T-helper 1 cell treated with Interleukin-12 subunit alpha and Interleukin-12 subunit beta and Interleukin-4 antibody, amounts not matched to agents 30 μg/mL and 1 μg/mL, for 36 hours (primary cell): ENCODE measurements around the gene ATP2B1.
"Not testable (repeated sequence)": the region's sequence is repeated elsewhere in the genome, so short reads cannot be mapped to it uniquely, and the experiment has no call there.

Source experiments
- H3K27ac Mint-ChIP-seq: one replicate; pipeline ENCODE4 v1.8.0; 2021; ENCODE audit warnings: mild to moderate bottlenecking, mixed read lengths
- H3K27me3 Mint-ChIP-seq: one replicate; pipeline ENCODE4 v1.8.0; 2021; ENCODE audit warnings: low read depth, mixed read lengths
- H3K36me3 Mint-ChIP-seq: one replicate; pipeline ENCODE4 v1.8.0; 2021; ENCODE audit warnings: low read depth, mixed read lengths
- H3K4me1 Mint-ChIP-seq: one replicate; pipeline ENCODE4 v1.8.0; 2021; ENCODE audit warnings: low read depth, mixed read lengths
- H3K4me3 Mint-ChIP-seq: one replicate; pipeline ENCODE4 v1.8.0; 2021; ENCODE audit warnings: mild to moderate bottlenecking, moderate library complexity, mixed read lengths
- H3K9me3 Mint-ChIP-seq: one replicate; pipeline ENCODE4 v1.8.0; 2021; ENCODE audit warnings: mixed read lengths

Gene ATP2B1

DNA sequence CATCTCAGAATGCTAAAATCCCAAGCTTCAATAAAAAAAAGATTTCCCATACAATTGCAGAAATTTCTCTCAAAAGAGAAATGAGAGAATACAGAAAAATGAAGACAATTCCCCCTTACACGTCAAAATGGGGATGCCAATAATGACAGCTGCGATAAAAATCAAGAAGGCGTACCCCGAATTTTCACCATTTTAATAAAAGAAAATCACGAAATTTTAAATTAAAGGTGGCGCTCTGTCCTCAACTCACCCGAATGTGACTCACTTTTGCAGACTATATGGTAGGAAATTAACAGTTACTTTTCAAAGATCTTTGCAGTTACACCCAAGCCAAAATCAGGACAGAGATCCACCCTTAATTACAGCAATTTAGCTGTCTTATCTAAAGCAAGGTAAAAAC lies 2.1 kb downstream of the ATP2B1 start:
- H3K27me3 Mint-ChIP-seq: peaks cover 49% of the 10 kb centered on the region
- no peaks in the 10 kb centered on the region for H3K9me3 Mint-ChIP-seq
- peaks cover 24% of the 10 kb centered on the region for H3K4me1 Mint-ChIP-seq
- no peaks in the 10 kb centered on the region for H3K36me3 Mint-ChIP-seq
- H3K4me3 Mint-ChIP-seq: peak overlapping the region; percentile 11
- H3K27ac Mint-ChIP-seq: no peak overlapping the region

DNA sequence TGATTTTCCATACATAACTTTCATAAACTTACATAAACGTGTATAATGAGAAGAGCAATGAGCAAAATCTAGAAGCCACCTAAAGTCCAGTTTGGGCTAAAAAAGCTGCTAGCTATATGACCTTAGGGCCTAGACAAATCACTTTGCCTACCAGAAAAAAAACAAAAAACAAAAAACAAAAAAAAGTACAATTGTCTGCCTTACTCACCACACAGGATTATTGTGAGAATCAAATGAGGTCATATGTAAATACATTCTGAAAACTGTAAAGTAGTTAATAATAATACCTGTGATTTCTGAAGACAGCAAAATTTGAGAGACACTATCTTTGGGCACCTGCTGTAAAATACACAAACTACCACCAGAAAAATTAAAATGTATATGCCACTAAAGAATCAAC lies 4.2 kb downstream of the ATP2B1 start:
- Mint-ChIP-seq H3K9me3 (no peaks in the 10 kb centered on the region), H3K4me3 (no peak overlapping the region), H3K4me1 (peaks cover 20% of the 10 kb centered on the region), H3K36me3 (no peaks in the 10 kb centered on the region), H3K27me3 (peaks cover 32% of the 10 kb centered on the region), H3K27ac (no peak overlapping the region)

DNA sequence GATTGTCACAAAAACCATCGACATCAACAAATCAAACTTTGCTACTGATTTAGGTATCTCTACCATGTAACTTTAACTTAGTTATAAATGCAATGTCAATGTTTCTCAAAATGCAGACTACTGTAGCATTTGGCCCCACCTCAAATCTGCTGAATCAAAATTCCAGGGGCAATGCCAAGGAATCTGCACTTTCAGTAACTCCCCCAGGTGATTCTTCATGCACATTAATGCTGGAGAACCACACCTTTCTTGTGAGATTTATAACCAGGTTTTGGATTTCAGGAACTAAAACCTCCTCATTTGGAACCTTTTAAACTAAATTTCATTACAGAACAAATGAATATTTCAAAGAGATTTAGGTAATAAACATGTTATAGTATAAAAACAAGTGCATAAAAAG lies 4.9 kb downstream of the ATP2B1 start:
- H3K4me3 Mint-ChIP-seq: no peak overlapping the region
- H3K4me1 Mint-ChIP-seq: peaks cover 20% of the 10 kb centered on the region
- H3K27me3 Mint-ChIP-seq: peaks cover 32% of the 10 kb centered on the region
- H3K9me3 Mint-ChIP-seq: no peaks in the 10 kb centered on the region
- no peak overlapping the region for H3K27ac Mint-ChIP-seq
- no peaks in the 10 kb centered on the region for H3K36me3 Mint-ChIP-seq

DNA sequence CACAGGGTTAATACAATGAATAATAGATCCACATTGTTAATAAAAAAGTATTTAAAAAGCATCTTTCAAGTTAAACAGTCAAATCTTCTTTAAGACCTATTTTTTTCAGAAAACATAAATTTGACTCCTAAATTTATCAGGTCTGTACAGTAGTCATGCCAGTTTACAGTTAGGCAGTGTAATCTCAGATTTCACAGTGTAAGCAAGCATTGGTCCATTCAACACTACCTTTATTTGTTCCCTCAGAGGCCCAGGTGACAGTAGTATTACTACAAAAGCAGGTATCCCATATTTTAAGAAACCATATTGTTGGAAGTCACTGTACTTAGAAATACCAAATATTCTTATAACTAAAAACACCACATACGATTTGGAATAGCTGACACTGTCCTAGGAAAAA lies 6.1 kb downstream of the ATP2B1 start:
- H3K4me1 Mint-ChIP-seq: peaks cover 16% of the 10 kb centered on the region
- peaks cover 2% of the 10 kb centered on the region for H3K36me3 Mint-ChIP-seq
- no peak overlapping the region for H3K27ac Mint-ChIP-seq
- H3K27me3 Mint-ChIP-seq: peaks cover 29% of the 10 kb centered on the region
- no peak overlapping the region for H3K4me3 Mint-ChIP-seq
- H3K9me3 Mint-ChIP-seq: no peaks in the 10 kb centered on the region

DNA sequence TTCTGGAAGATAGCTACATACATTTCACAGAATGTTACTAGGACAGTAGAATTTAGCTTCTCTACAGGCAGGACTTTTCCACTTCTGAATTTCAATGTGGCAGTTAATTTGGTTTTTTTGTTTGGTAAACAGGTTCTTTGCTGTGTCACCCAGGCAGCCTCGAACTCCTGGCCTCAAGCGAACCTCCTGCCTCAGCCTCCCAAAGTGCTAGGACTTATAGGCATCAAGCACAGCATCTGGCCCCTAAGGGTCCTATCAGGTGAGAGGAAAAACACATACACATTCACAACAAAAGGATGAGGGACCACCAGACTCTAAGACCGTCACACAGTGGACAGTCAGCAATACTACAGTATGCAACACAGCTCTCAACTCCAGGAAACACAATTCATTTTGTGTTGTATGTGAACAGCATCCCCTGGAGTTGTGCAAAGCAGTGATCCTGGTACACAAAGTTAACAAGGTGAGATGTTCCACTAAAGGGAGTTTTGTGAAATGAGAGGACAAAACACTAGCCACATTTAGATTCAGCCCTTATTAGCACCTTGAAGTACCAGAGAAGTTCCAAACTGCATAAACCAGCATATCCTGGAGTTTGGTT lies 6.9 kb downstream of the ATP2B1 start:
- Mint-ChIP-seq H3K27ac (no peak overlapping the region), H3K9me3 (no peaks in the 10 kb centered on the region), H3K4me3 (no peak overlapping the region), H3K27me3 (peaks cover 21% of the 10 kb centered on the region), H3K36me3 (peaks cover 2% of the 10 kb centered on the region), H3K4me1 (peaks cover 8% of the 10 kb centered on the region)

DNA sequence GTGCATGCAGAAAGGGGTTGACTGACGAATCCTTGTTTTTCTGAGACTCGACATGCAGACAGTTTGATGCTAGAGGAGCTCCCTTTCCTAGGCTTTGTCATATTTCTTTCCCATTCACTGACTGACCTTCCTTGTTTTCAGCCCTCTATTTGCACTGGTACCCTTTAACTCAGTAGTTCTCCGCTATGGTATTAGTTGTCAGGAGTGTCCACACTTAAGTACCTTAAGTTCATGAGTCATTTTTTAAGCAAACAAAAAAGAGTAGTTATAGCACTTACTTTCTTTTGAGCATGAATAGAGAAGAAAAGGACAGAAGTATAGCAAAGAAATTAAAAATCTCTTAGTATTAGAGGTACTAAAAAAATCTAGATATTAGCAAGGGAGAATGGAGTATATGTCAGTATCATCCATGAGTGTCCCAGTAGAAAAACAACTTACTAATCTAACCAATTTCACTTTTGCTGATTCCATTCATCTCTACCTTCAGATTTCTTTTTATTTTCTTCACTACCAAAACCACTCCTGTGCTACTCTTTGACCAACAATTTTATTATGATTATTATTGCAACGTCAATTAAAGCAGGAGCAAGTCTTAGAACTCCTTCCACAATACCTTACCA lies 8.3 kb downstream of the ATP2B1 start:
- Mint-ChIP-seq H3K4me1 (peaks cover 2% of the 10 kb centered on the region), H3K27me3 (peaks cover 7% of the 10 kb centered on the region), H3K27ac (no peak overlapping the region), H3K4me3 (no peak overlapping the region), H3K9me3 (no peaks in the 10 kb centered on the region), H3K36me3 (peaks cover 2% of the 10 kb centered on the region)

DNA sequence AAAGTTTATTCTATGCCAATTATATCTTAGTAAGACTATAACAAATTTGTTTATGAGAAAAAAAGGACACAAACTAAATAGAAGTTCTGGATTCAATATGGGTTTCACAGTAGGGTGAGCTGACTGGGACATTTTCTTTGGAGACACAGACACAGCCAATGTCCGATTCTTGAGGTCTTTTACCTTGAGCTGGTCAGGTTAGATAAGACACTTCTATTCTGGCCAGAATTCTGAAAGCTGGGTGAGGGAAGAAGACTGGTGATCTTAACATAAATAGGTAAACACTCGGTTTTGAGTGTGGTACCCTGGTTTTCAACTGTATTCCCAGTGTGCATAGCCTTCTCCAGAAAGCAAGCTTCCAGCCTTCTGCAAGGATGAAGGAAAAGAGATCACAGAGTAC lies 10.0 kb downstream of the ATP2B1 start:
- Mint-ChIP-seq H3K36me3 (peaks cover 2% of the 10 kb centered on the region), H3K9me3 (no peaks in the 10 kb centered on the region), H3K27me3 (peaks cover 3% of the 10 kb centered on the region), H3K27ac (no peak overlapping the region), H3K4me1 (peaks cover 3% of the 10 kb centered on the region), H3K4me3 (no peak overlapping the region)

DNA sequence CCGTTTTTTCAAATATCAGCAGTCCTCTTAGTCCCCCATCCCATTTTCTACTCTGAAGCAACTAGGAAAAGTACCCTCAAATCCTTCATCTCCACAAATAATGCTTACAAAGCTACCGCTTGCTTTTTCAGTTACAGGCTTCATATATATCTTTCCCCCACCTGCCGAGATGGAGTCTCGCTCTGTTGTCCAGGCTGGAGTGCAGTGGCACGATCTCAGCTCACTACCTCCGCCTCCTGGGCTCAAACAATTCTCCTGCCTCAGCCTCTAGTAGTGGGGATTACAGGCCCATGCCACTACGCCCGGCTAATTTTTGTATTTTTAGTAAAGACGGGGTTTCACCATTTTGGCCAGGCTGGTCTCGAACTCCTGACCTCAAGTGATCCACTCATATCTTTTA lies 10.9 kb downstream of the ATP2B1 start:
- H3K4me3 Mint-ChIP-seq: not testable (repeated sequence)

DNA sequence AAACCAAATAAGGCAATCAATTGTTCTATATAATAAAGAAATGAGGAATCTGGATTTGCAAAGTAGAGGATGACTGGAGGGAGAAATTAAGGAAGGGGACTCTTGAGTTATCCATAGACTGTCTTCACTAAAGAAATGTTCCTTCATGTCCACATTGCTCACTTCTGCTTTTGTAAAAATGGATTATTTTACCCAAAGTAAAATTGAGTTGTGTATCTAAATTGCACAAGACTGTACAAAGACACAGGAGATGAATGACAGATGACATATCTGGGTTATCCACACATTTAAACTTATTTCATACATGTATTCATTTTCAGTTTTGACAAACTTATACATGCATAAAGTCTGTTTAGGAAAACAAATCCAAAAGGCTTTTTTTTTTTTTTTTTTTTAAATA lies 11.3 kb downstream of the ATP2B1 start:
- H3K36me3 Mint-ChIP-seq: peaks cover 2% of the 10 kb centered on the region
- H3K27me3 Mint-ChIP-seq: no peaks in the 10 kb centered on the region
- no peaks in the 10 kb centered on the region for H3K9me3 Mint-ChIP-seq
- H3K4me1 Mint-ChIP-seq: peaks cover 3% of the 10 kb centered on the region
- no peak overlapping the region for H3K27ac Mint-ChIP-seq
- no peak overlapping the region for H3K4me3 Mint-ChIP-seq

More for the DNA sequence above, 10.9 kb downstream of the ATP2B1 start:
- not testable (repeated sequence) for H3K27ac Mint-ChIP-seq, H3K27me3 Mint-ChIP-seq, H3K9me3 Mint-ChIP-seq, H3K36me3 Mint-ChIP-seq, H3K4me1 Mint-ChIP-seq

DNA sequence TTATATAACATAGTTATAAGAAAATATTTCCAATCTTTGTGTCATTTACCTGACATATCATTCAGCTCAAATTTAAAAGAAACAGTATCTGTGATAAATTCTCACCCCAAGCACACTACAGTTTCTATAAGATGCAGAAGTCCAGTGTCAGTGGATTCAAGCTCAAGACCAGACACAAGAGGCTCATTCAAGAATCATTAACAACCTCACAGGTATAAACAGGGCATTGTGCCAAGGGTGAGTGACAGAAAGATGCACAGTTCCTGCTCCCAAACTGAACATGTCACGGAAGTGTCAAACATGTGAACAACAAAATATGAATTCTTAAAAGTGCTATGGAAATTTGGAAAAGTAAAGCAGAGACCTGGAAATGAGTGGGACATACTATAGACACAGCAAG lies 12.8 kb downstream of the ATP2B1 start:
- Mint-ChIP-seq H3K27ac (no peak overlapping the region), H3K36me3 (peaks cover 2% of the 10 kb centered on the region), H3K27me3 (no peaks in the 10 kb centered on the region), H3K4me3 (no peak overlapping the region), H3K4me1 (peaks cover 3% of the 10 kb centered on the region), H3K9me3 (no peaks in the 10 kb centered on the region)

DNA sequence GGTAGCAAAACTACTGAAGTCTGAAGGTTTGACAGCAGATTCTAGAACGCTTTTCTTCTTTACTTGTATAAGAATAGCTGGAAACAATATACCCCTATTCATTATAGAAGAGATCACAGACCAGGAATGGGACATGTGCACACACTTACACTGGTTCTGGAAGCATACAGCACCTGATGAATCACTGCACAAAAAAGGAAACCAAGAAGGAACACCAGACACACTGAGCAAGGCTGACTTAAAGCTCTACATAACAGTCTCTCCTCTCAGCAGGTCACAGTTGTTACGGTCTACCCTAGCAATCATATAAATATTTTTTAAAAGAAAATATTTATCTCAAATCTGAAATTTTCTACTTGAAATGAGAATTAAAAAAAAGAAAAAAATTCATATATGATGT lies 13.5 kb downstream of the ATP2B1 start:
- Mint-ChIP-seq H3K36me3 (peaks cover 4% of the 10 kb centered on the region), H3K27ac (no peak overlapping the region), H3K27me3 (no peaks in the 10 kb centered on the region), H3K4me3 (no peak overlapping the region), H3K4me1 (peaks cover 3% of the 10 kb centered on the region), H3K9me3 (no peaks in the 10 kb centered on the region)

DNA sequence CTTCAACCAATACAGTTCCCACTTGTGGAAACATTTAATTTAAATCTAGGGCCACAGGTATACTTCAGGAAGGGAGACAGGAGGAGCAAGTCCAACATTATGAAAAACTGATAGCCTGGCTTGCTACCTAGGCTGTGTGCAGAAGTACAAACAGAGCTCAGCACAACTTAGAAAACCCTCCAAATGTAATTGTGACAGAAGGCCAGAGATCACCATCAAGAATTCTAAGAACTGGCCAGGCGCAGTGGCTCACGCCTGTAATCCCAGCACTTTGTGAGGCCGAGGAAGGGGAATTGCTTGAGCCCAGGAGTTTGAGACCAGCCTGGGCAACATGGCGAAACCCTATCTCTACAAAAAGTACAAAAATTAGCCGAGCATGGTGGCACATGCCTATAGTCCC lies 14.1 kb downstream of the ATP2B1 start:
- no peak overlapping the region for H3K4me3 Mint-ChIP-seq
- no peak overlapping the region for H3K27ac Mint-ChIP-seq
- no peaks in the 10 kb centered on the region for H3K9me3 Mint-ChIP-seq
- peaks cover 4% of the 10 kb centered on the region for H3K36me3 Mint-ChIP-seq
- peaks cover 3% of the 10 kb centered on the region for H3K4me1 Mint-ChIP-seq
- no peaks in the 10 kb centered on the region for H3K27me3 Mint-ChIP-seq

DNA sequence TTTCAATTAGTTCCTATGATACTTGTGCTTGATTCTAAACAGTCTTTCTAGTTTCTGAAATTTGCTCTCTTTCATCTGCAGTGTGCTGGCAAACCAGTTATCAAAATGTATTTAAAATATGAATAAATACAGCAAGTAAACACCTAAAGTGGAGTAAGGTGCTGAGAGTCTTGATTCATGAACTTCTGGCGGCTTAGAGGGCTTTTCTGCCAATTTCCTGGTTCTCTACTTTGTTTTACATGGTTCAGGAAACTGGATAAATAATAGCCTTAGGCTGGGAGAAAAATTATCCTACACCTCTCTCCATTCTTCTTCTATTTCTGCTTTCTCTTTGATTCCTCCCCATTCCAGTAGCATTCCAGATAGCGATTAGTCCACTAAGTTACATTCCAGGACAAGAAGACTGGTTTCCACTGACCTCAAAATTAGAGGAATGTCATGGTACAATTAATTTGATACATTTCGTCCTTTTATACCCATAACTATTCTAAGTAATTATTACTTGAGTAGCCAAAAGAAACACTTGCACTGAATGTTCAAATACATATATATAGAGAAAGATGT lies 14.9 kb downstream of the ATP2B1 start:
- Mint-ChIP-seq H3K9me3 (no peaks in the 10 kb centered on the region), H3K27me3 (no peaks in the 10 kb centered on the region), H3K27ac (no peak overlapping the region), H3K36me3 (peaks cover 4% of the 10 kb centered on the region), H3K4me3 (no peak overlapping the region), H3K4me1 (peaks cover 3% of the 10 kb centered on the region)

DNA sequence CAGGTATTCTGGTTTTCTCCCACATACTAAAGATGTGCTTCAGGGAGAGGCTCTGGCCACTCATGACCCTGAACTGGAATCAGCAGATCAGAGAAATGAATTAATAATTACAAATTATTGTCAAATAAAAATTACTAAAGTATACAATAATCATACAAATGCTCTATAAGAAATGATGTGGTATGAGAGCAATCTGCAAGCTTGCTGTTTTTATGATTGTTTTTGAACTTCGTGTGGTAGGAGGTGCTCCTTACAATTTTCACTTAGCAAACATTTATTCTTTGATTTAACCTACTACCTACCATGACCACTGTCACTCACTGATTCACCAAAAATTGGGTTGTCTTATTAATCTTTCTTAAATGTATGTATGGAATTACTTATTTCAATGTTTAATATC lies 16.2 kb downstream of the ATP2B1 start:
- Mint-ChIP-seq H3K27ac (no peak overlapping the region), H3K4me1 (peaks cover 3% of the 10 kb centered on the region), H3K4me3 (no peak overlapping the region), H3K9me3 (no peaks in the 10 kb centered on the region), H3K27me3 (no peaks in the 10 kb centered on the region), H3K36me3 (peaks cover 2% of the 10 kb centered on the region)

DNA sequence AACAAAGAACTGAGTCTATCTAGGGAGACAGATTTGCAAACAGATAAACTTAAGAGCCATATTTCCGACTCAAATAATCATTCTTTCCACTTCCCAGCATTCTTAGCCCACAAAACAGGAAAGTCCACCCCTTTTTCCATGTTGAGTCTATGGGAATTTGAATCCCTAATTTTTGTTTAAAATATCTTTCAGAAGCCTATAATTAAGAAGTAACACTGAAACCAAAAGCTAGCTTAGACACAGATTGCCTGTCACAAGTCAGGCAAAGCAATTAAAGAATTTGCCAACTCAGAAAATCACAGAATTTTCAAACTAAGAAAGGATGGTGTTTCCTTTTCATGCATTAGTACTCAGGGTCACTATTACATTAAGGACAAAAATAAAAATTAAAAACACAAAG lies 17.0 kb downstream of the ATP2B1 start:
- Mint-ChIP-seq H3K27ac (no peak overlapping the region), H3K36me3 (peaks cover 2% of the 10 kb centered on the region), H3K9me3 (no peaks in the 10 kb centered on the region), H3K27me3 (no peaks in the 10 kb centered on the region), H3K4me3 (no peak overlapping the region), H3K4me1 (peaks cover 3% of the 10 kb centered on the region)
